Iris pigment epithelial cell (primary cell): Measurements from ENCODE around the gene DESI2.
"Not testable (repeated sequence)": the region's sequence is repeated elsewhere in the genome, so short reads cannot be mapped to it uniquely, and the experiment has no call there.

Experiments
- DNase-seq: peaks from one replicate; pipeline ENCODE4 v3.0.0-alpha.2; 2011; ENCODE audit warnings: low read depth

DESI2 gene

GRCh38 chr1:244705261-244706234, 52.6 kb downstream of the DESI2 start:
- DNase-seq = no peak

GRCh38 chr1:244709076-244709475, 56.1 kb downstream of the DESI2 start:
- no peak for DNase-seq

- DNase-seq = no peak
Observed at GRCh38 chr1:244709476-244710368, 56.8 kb downstream of the DESI2 start.

DNA sequence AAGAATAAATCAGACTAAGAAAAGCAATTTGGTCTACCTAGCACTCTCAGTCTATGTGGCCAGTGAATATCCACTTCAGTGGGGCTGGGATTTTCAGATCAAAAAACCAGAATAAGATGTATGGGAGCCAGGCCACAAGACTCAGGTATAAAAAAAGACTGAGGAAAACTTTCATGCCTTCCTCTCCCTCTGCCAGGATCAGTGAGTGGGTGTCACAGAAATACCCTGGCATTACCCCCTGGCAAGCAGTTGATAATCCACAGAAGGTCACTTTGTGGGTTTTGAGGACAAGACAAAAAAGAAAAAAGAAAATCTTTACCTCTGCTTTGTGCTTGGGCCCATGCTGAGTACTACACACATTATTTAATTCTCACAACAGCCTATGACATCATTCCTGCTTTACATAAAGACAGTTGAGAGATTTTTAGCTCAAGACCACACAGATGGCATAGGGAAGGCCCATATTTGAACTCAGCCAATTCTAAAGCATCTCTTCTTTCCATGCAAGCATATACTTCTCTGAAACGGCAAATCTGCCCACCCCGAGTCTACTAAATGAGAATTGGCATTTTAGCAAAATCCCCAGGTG, 57.6 kb downstream of the DESI2 start:
- DNase-seq = no peak

GRCh38 chr1:244712669-244713068, 59.7 kb downstream of the DESI2 start:
- DNase-seq = no peak

- DNase-seq = no peak
Observed at GRCh38 chr1:244713332-244713731, 60.4 kb downstream of the DESI2 start.

GRCh38 chr1:244727871-244728474, 75.0 kb downstream of the DESI2 start:
- DNase-seq = no peak

GRCh38 chr1:244730153-244730933, 77.4 kb downstream of the DESI2 start:
- DNase-seq = peak; percentile 68

DNA sequence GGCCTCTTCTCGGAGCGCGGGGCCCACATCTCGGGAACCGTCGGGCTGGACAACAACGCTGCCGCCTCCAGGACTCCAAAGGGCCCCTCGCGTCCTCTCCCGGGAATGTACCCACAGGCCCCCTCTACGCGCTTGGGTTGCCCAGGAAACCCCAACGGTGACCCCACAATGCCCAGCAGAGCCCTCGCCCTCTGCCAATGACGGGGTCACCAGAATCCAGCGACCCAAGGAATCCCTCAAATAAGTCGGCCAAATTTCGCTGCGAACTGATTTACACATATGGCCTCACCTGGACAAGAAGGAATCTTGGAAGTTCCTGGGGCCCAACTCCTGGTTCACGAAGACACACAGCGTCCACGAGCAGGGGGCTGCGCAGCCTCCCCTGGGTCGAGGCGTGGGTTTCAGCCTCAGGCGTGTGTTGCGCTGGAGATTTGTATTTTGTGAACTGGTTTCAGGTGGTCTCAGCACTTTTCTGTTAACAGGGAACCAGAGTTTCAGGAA, 78.1 kb downstream of the DESI2 start:
- no peak for DNase-seq

DNA sequence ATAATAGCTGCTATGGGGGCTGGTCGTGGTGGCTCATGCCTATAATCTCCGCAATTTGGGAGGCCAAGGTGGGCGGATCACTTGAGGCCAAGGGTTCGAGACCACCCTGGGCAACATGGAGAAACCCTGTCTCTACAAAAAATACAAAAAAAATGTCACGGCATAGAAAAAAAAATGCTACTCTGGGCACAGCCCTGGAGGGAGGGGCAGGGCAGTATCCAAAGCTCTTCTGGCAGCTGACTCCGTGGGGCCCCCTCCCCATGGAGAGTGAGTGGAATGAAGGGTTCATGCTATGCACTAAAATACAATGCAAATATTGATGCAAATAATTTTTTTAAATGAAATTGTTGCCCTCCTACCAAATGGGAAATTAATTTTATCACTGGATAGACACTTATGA, 78.7 kb downstream of the DESI2 start:
- DNase-seq = no peak

- DNase-seq = no peak
Observed at GRCh38 chr1:244732851-244733450, 80.0 kb downstream of the DESI2 start.

DNA sequence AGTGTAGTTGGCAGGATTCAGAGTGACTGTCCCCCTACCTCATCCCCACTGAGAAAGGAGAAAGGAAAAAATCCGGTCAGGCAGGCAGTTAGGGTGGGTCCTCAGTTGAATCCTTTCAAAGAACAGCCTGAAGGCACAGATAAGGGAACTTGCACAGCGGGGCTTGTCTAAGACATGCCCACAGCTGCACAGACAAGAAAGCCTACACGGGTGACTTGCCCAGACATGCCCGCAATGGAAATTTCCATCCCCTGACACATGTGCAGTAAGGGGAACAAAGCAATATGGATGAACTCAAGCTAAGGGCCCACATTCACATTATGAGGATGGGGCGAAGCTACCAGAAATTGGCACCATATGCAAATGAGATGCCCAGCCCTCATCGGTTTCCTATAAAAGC, 82.5 kb downstream of the DESI2 start:
- DNase-seq = peak; percentile 34

DNA sequence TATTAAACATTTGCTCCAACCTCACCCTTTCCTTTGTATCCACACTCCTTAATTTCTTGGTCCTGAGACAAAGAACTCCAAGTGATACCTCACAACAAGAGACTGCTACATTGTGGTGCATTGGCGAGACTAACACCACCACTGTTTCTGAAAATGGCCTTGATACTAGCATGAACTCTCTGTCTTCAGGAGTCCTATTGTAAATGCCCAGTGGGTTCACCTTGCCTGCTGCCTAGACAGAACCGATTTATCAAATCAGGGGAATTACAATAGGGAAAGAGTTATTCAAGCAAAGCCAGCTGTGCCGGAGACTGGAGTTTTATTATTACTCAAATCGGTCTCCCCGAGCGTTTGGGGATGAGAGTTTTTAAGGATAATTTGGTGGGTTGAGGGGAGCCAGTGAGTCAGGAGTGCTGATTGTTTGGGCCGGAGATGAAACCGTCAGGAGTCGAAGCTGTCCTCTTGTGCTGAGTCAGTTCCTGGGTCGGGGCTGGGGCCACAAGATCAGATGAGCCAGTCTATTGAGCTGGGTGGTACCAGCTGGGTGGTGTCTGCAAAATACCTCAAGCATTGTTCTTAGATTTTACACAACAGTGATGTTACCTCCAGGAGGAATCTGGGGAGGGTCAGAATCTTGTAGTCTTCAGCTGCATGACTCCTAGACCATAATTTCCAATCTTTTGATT, 83.1 kb downstream of the DESI2 start:
- DNase-seq = peak; percentile 48

DNA sequence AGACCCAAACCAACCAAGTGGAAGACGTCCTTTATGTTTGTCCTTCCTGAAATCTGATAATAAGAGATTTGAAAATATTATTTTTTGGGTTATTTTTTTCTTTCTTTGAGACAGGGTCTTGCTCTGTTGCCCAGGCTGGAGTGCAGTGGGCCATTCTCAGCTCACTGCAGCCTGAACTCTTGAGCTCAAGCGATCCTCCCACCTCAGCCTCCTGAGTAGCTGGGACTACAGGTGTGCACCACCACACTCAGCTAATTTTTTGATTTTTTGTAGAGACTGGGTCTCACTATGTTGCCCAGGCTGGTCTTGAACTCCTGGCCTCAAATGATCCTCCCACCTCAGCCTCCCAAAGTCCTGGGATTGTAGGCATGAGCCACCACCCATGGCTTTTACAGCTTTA, 86.2 kb downstream of the DESI2 start:
- not testable (repeated sequence) for DNase-seq

DNA sequence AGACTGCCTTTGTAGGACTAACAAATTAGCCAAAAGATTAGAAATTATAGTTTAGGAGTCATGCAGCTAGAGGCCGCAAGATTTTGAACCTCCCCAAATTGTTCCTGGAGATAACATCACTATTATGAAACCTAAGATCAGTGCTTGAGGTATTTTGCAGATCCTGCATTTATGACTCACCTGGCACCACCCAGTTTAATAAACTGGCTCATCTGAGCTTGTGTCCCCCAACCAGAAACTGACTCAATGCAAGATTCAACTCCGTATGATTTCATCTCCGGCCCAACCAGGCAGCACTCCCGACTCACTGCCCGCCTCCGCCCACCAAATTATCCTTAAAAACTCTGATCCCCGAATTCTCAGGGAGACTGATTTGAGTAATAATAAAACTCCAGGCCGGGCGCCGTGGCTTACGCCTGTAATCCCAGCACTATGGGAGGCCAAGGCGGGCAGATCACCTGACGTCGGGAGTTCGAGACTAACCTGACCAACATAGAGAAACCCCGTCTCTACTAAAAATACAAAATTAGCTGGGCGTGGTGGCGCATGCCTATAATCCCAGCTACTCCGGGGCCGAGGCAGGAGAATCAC, 87.2 kb downstream of the DESI2 start:
- DNase-seq = peak; percentile 52

DNA sequence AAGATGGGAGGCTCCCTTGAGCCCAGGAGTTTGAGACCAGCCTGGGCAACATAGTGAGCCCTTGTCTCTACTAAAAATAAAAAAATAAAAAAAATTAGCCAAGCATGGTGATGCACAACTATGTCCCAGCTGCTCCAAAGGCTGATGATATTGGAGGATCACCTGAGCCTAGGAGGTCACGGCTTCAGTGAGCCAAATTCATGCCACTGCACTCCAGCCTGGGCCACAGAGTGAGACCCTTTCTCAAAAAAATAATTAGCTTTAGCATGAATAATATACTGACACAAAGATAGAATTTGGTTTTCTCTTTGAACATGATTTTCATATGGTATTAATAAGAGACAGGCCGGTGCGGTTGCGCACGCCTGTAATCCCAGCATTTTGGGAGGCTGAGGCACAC, 88.8 kb downstream of the DESI2 start:
- DNase-seq = no peak

DNA sequence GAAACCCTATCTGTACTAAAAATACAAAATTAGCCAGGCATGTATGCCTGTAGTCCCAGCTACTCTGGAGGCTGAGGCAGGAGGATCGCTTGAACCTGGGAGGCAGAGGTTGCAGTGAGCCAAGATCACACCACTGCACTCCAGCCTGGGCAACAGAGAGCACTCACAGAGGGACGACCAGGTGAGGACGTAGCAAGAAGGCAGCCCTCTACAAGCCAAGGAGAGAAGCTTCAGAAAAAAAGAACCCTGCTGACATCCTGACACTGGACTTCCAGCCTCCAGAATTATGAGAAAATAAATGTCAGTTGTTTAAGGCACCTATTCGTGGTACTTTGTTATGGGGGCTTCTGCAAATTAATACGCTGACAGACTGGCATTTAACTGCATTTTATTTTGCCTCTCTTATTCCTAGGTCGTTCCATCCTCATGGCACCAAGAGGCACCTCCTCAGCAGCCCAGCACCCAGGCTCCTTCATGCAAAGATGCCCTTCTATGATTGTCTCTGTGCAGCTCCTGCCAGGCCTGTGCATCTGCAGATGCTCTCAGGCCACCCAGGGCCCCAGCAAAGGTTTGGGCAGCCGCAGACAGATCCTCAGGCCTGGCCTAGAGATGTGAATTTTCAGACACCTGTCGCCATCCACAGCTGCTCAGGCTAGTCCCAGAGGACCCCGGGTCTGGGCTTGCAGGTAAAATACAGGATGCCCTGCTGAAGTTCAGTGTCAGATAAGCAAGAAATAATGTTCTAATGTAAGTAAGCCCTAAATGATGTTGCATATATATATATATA, 96.5 kb downstream of the DESI2 start:
- no peak for DNase-seq

GRCh38 chr1:244751271-244751895, 98.5 kb downstream of the DESI2 start:
- no peak for DNase-seq
